ENCODE measurements around the gene PCDHB14.

DNA sequence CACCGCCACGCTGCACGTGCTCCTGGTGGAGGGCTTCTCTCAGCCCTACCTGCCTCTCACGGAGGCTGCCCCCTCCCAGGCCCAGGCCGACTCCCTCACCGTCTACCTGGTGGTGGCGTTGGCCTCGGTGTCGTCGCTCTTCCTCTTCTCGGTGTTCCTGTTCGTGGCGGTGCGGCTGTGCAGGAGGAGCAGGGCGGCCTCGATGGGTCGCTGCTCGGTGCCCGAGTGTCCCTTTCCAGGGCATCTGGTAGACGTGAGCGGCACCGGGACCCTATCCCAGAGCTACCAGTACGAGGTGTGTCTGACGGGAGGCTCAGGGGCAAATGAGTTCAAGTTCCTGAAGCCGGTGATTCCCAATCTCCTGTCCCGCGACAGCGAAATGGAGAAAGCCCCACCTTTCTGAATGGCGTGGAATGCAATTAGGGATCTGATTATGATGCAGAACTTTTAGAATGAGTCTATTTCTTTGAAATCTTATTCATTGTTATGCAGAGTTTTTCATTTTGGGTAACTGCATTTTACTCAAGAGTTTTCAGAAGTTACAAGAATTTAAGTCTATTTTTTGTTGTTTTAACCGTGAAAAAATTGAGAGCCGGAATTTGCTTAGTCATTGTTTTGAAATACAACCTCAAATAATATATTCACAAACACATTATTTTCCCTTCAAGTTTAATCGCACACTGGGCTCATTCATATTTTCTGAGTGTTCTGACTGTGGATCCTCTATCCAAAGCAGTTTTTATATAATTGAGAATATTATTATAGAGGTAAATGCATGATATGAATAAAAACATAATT is 13.6 kb downstream of the PCDHB14 start:
- TF ChIP-seq POLR2A (IDR thresholded peaks at IDR 0.05; ENCODE audit: low read length): no peak
- TF ChIP-seq GATA1 (IDR thresholded peaks at IDR 0.05; ENCODE audit: low read depth, low read length): no peak
